GM12878 (cell line): ENCODE data around the gene DOCK2. TPM values are rescaled to one million over a fixed set of nuclear protein-coding genes. Genes with fewer than 3 reads are reported as not detected.

ENCODE experiments used
- ATAC-seq: fragments of 200-7000 bp; cut with Tn5 transposase; 3 replicates; pipeline ENCODE4 v1.9.1; 2020; ENCODE audit warnings: mild to moderate bottlenecking, moderate library complexity
- BruUV-seq: library from RNA; stranded (reverse); fragments of 400-500 nt; replicated peaks from 2 replicates; lab custom pipeline; 2021; lab: Mats Ljungman, UMichigan
- CTCF ChIA-PET: fragments of 300-600 bp; sonication (Branson Sonifier 250); formaldehyde crosslinking; extraction: SDS; loops from one replicate; lab custom pipeline; 2021; ENCODE audit warnings: inconsistent platforms; lab: Yijun Ruan, JAX
- POLR2A ChIA-PET: fragments of 350-600 bp; formaldehyde crosslinking; extraction: SDS; loops from one replicate; lab custom pipeline; 2021; ENCODE audit warnings: inconsistent platforms; lab: Charles Lee
- RAD21 ChIA-PET: fragments of 300-600 bp; sonication (Branson Sonifier 250); formaldehyde crosslinking; loops from one replicate; lab custom pipeline; 2023; ENCODE audit warnings: antibody characterized with exemption; ENCODE audit not compliant: unreplicated experiment; lab: Charles Lee
- SMC1A ChIA-PET: fragments of 300-600 bp; sonication (Branson Sonifier 250); formaldehyde crosslinking; loops from one replicate; lab custom pipeline; 2023; ENCODE audit not compliant: unreplicated experiment, uncharacterized antibody; lab: Charles Lee
- DNase-seq: peaks from one replicate; pipeline ENCODE4 v3.0.0-alpha.2; 2011; ENCODE audit warnings: low read depth, low spot score
- FAIRE-seq: peaks from 3 replicates; lab custom pipeline; 2011; peaks lifted over from hg19 to GRCh38; lab: Jason Lieb, UNC
- H2AFZ ChIP-seq: 2 replicates; pipeline ENCODE4 v1.6.0; 2011; ENCODE audit warnings: low read depth, low read length, control low read depth; ENCODE audit not compliant: control insufficient read depth
- H3K27ac ChIP-seq: 2 replicates; pipeline ENCODE4 v1.5.1; 2011; ENCODE audit warnings: control low read depth; ENCODE audit not compliant: control insufficient read depth, insufficient read depth
- H3K27me3 ChIP-seq, 2 experiments: replicated peaks in 1 of 2; 2 replicates each; pipeline versions ENCODE4 v1.6.0 to v1.6.1; 2011; ENCODE audit warnings: low read length in 1 of 2; ENCODE audit not compliant: control insufficient read depth in 2 of 2, insufficient read depth in 2 of 2
- H3K36me3 ChIP-seq, 2 experiments: 2 replicates each; pipeline ENCODE4 v1.5.1; 2011; ENCODE audit warnings: low read length in 1 of 2; ENCODE audit not compliant: control insufficient read depth in 2 of 2, insufficient read depth in 2 of 2
- H3K4me1 ChIP-seq: 2 replicates; pipeline ENCODE4 v1.6.1; 2011; ENCODE audit warnings: mild to moderate bottlenecking, low read length, moderate library complexity, mixed read lengths; ENCODE audit not compliant: control insufficient read depth, insufficient read depth
- H3K4me2 ChIP-seq: 2 replicates; pipeline ENCODE4 v1.6.0; 2011; ENCODE audit warnings: control low read depth; ENCODE audit not compliant: control insufficient read depth, insufficient read depth
- H3K4me3 ChIP-seq: fragments of 200-600 bp; sonication (generic); 2 replicates; pipeline ENCODE4 v1.5.1; 2016
- H3K79me2 ChIP-seq: 2 replicates; pipeline ENCODE4 v1.6.0; 2011; ENCODE audit warnings: low read length; ENCODE audit not compliant: control insufficient read depth, insufficient read depth
- H3K9ac ChIP-seq: 2 replicates; pipeline ENCODE4 v1.8.0; 2011; ENCODE audit warnings: low read length, control low read depth, mixed read lengths; ENCODE audit not compliant: control insufficient read depth, insufficient read depth
- H3K9me3 ChIP-seq: replicated peaks from 3 replicates; pipeline ENCODE4 v1.5.1; 2011; ENCODE audit warnings: mild to moderate bottlenecking, low read length; ENCODE audit not compliant: control insufficient read depth, insufficient read depth
- H4K20me1 ChIP-seq: 2 replicates; pipeline ENCODE4 v1.6.0; 2011; ENCODE audit not compliant: control insufficient read depth, insufficient read depth
- BACH1 ChIP-seq: fragments of 450-650 bp; IDR thresholded peaks from 2 replicates; pipeline ENCODE4 v1.6.1; 2017; ENCODE audit warnings: mild to moderate bottlenecking, borderline replicate concordance
- CHD1 ChIP-seq: IDR thresholded peaks from 2 replicates; pipeline ENCODE4 v1.6.1; 2012; ENCODE audit warnings: low read depth, low read length, improper control_type of control experiment
- CHD4 ChIP-seq: fragments of 200-600 bp; sonication (generic); IDR thresholded peaks from 2 replicates; pipeline ENCODE4 v1.6.1; 2016; ENCODE audit warnings: mild to moderate bottlenecking
- EP300 ChIP-seq, 2 experiments: fragments of 150-350 bp in 1 of 2; IDR thresholded peaks; 2 replicates each; pipeline ENCODE4 v1.6.1; 2011 to 2012; ENCODE audit warnings: low read depth in 2 of 2, low read length in 2 of 2, borderline replicate concordance in 1 of 2, improper control_type of control experiment in 1 of 2, inconsistent platforms in 1 of 2; ENCODE audit not compliant: control insufficient read depth in 1 of 2
- JUNB ChIP-seq: IDR thresholded peaks from 2 replicates; pipeline ENCODE4 v1.6.1; 2016; ENCODE audit warnings: antibody characterized with exemption, mild to moderate bottlenecking
- NFYA ChIP-seq: IDR thresholded peaks from 2 replicates; pipeline ENCODE4 v1.6.1; 2011; ENCODE audit warnings: low read depth, mild to moderate bottlenecking, low read length, improper control_type of control experiment, borderline replicate concordance
- NR2C1 ChIP-seq: fragments of 450-650 bp; IDR thresholded peaks from 2 replicates; pipeline ENCODE4 v1.6.1; 2017; ENCODE audit warnings: antibody characterized with exemption, mild to moderate bottlenecking, moderate library complexity
- NR2C2 ChIP-seq: IDR thresholded peaks from 2 replicates; pipeline ENCODE4 v1.6.1; 2011; ENCODE audit warnings: borderline replicate concordance, low read depth; ENCODE audit not compliant: control insufficient read depth, insufficient read length
- PML ChIP-seq: IDR thresholded peaks from 2 replicates; pipeline ENCODE4 v1.6.1; 2012; ENCODE audit warnings: low read length, inconsistent platforms
- SP1 ChIP-seq: IDR thresholded peaks from one replicate; pipeline ENCODE4 v1.6.1; 2011; ENCODE audit warnings: low read depth, low read length
- SPI1 ChIP-seq: IDR thresholded peaks from 2 replicates; pipeline ENCODE4 v1.6.1; 2011; ENCODE audit warnings: low read depth, mild to moderate bottlenecking, low read length, moderate library complexity, borderline replicate concordance; ENCODE audit not compliant: insufficient read depth
- TAF1 ChIP-seq: IDR thresholded peaks from 2 replicates; pipeline ENCODE4 v1.6.1; 2011; ENCODE audit warnings: mild to moderate bottlenecking, low read depth, low read length, borderline replicate concordance
- ZZZ3 ChIP-seq: IDR thresholded peaks from 2 replicates; pipeline ENCODE4 v1.6.1; 2011; ENCODE audit warnings: low read depth; ENCODE audit not compliant: control insufficient read depth, insufficient read length
- WGBS: methylation state at CpG from one replicate; pipeline ENCODE4 v1.1.6; 2016; ENCODE audit warnings: low lambda C conversion rate; ENCODE audit not compliant: insufficient replicate concordance, insufficient coverage; ENCODE audit errors: missing lambda C conversion rate; 5-methylcytosine and 5-hydroxymethylcytosine counted together
- in situ Hi-C: fragments of 300-500 bp; cut with MboI; formaldehyde crosslinking; loops from 9 replicates; pipeline ENCODE4 v1.14.3; 2018; ENCODE audit warnings: mixed read lengths
- intact Hi-C: fragments of 100-400 bp; cut with micrococcal nuclease; formaldehyde crosslinking; loops from one replicate; pipeline ENCODE4 v1.14.2; 2022; ENCODE audit not compliant: unreplicated experiment
- polyA plus RNA-seq, 11 experiments: library from polyadenylated mRNA; depleted of rRNA in 4 of 11; unstranded in 6 of 11; stranded (reverse) in 5 of 11; fragments of >200 nt; fragmentation: Nextera tagmentation in 4 of 11; fragmentation: Illumina TruSeq in 1 of 11; extraction: Ambion mirVana in 4 of 11; extraction: Trizol in 1 of 11; gene quantifications; 1 replicate in 1 of 11; 2 replicates in 10 of 11; pipeline versions ENCODE4 v1.2.1 to v1.2.3, GENCODE V29; 2011 to 2016; ENCODE audit warnings: inconsistent platforms in 2 of 11, missing spikeins in 2 of 11, low read depth in 1 of 11
- total RNA-seq, 4 experiments: library from RNA; depleted of rRNA in 3 of 4; stranded (reverse); fragments of >200 nt in 3 of 4; fragmentation: Illumina TruSeq in 1 of 4; extraction: Trizol in 1 of 4; gene quantifications; 2 replicates each; pipeline versions ENCODE4 v1.2.1 to v1.2.3, GENCODE V29; 2013 to 2021
- TF ChIP-seq, protein P1 (sequence below): fragments of 450-650 bp; IDR thresholded peaks from 2 replicates; pipeline ENCODE4 v1.6.1; 2016; ENCODE audit warnings: mild to moderate bottlenecking
- TF ChIP-seq, protein P2 (sequence below): fragments of 450-650 bp; IDR thresholded peaks from 2 replicates; pipeline ENCODE4 v1.6.1; 2016; ENCODE audit warnings: mild to moderate bottlenecking, moderate library complexity, borderline replicate concordance
- TF ChIP-seq, protein P3 (sequence below): fragments of 450-650 bp; IDR thresholded peaks from 2 replicates; pipeline ENCODE4 v1.6.1; 2017; ENCODE audit warnings: borderline replicate concordance

Gene DOCK2
- total and polyA plus RNA-seq, 10 of the 15 experiments (the other 5 are each of a cell fraction or from before 2014, with no cell fraction given): 34.2 to 192 (median 118) TPM

GRCh38 chr5:169706758-169707450 lies 69.8 kb downstream of the DOCK2 start:
- peaks cover 46% of the 10 kb centered on the region for H3K4me1 ChIP-seq
- no peak overlapping the region for H3K4me3 ChIP-seq
- H2AFZ ChIP-seq: no peak overlapping the region
- no peak for DNase-seq
- ChIA-PET RAD21 (interaction anchor here (0.7 to 4.2 kb wide), 8 partner anchors 10 to 98 kb away, joined by 3 to 33 read pairs (median 5); no protein-coding TSS in a partner anchor), POLR2A (interaction anchor here (1.0 to 1.3 kb wide), 3 partner anchors 8 to 12 kb away, joined by 3 to 8 read pairs (median 3); no protein-coding TSS in a partner anchor), CTCF (interaction anchor here (0.7 to 3.1 kb wide), 5 partner anchors 11 to 627 kb away, joined by 3 to 20 read pairs (median 4); partner anchors contain the start of gene INSYN2B), SMC1A (interaction anchor here (0.7 to 9.0 kb wide), 14 partner anchors 8 to 273 kb away, joined by 3 to 123 read pairs (median 6); partner anchors contain the start of gene INSYN2B)
- in situ Hi-C loops: no loop called here
- intact Hi-C loops: loop anchor here (10.0 kb wide), 2 partner anchors 198 to 368 kb away; no protein-coding TSS in a partner anchor
- WGBS: 52% methylated on average over 9 of the region's 9 CpGs
- H3K36me3 ChIP-seq: peaks cover 22 to 54% of the 10 kb centered on the region in 2 experiments
- no peak overlapping the region for H3K9ac ChIP-seq
- BruUV-seq: no TSS peak
- H3K79me2 ChIP-seq: peaks cover 3% of the 10 kb centered on the region; the same call in 1 of the 2 replicates
- ATAC-seq: no peak
- no peaks in the 10 kb centered on the region for H3K27me3 ChIP-seq
- H3K9me3 ChIP-seq: no peaks in the 10 kb centered on the region
- H3K4me2 ChIP-seq: no peak overlapping the region
- FAIRE-seq: no peak
- H3K27ac ChIP-seq: peak overlapping the region; percentile 60
- no peaks in the 10 kb centered on the region for H4K20me1 ChIP-seq
- TF ChIP-seq PML (no peak), SP1 (no peak), CHD4 (no peak), SPI1 (no peak), NR2C1 (no peak), ZZZ3 (no peak), NFYA (no peak), BACH1 (no peak), CHD1 (no peak), NR2C2 (no peak), TAF1 (no peak), JUNB (no peak), EP300 (IDR thresholded peaks at IDR 0.05; ENCODE audit: borderline replicate concordance in 1 of 2, control insufficient read depth in 1 of 2, low read depth in 2 of 2, low read length in 2 of 2) (no peak)
- TF ChIP-seq, protein P1, sequence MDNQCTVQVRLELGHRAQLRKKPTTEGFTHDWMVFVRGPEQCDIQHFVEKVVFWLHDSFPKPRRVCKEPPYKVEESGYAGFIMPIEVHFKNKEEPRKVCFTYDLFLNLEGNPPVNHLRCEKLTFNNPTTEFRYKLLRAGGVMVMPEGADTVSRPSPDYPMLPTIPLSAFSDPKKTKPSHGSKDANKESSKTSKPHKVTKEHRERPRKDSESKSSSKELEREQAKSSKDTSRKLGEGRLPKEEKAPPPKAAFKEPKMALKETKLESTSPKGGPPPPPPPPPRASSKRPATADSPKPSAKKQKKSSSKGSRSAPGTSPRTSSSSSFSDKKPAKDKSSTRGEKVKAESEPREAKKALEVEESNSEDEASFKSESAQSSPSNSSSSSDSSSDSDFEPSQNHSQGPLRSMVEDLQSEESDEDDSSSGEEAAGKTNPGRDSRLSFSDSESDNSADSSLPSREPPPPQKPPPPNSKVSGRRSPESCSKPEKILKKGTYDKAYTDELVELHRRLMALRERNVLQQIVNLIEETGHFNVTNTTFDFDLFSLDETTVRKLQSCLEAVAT: no peak
- TF ChIP-seq, protein P2, sequence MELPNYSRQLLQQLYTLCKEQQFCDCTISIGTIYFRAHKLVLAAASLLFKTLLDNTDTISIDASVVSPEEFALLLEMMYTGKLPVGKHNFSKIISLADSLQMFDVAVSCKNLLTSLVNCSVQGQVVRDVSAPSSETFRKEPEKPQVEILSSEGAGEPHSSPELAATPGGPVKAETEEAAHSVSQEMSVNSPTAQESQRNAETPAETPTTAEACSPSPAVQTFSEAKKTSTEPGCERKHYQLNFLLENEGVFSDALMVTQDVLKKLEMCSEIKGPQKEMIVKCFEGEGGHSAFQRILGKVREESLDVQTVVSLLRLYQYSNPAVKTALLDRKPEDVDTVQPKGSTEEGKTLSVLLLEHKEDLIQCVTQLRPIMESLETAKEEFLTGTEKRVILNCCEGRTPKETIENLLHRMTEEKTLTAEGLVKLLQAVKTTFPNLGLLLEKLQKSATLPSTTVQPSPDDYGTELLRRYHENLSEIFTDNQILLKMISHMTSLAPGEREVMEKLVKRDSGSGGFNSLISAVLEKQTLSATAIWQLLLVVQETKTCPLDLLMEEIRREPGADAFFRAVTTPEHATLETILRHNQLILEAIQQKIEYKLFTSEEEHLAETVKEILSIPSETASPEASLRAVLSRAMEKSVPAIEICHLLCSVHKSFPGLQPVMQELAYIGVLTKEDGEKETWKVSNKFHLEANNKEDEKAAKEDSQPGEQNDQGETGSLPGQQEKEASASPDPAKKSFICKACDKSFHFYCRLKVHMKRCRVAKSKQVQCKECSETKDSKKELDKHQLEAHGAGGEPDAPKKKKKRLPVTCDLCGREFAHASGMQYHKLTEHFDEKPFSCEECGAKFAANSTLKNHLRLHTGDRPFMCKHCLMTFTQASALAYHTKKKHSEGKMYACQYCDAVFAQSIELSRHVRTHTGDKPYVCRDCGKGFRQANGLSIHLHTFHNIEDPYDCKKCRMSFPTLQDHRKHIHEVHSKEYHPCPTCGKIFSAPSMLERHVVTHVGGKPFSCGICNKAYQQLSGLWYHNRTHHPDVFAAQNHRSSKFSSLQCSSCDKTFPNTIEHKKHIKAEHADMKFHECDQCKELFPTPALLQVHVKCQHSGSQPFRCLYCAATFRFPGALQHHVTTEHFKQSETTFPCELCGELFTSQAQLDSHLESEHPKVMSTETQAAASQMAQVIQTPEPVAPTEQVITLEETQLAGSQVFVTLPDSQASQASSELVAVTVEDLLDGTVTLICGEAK: no peak
- TF ChIP-seq, protein P3, sequence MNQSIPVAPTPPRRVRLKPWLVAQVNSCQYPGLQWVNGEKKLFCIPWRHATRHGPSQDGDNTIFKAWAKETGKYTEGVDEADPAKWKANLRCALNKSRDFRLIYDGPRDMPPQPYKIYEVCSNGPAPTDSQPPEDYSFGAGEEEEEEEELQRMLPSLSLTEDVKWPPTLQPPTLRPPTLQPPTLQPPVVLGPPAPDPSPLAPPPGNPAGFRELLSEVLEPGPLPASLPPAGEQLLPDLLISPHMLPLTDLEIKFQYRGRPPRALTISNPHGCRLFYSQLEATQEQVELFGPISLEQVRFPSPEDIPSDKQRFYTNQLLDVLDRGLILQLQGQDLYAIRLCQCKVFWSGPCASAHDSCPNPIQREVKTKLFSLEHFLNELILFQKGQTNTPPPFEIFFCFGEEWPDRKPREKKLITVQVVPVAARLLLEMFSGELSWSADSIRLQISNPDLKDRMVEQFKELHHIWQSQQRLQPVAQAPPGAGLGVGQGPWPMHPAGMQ: no peak
